ENCODE measurements around the gene ACER2. TPM values are rescaled to one million over a fixed set of nuclear protein-coding genes. Genes with fewer than 3 reads are reported as not detected.

The ACER2 gene
- total and polyA plus RNA-seq, 2 of the 8 experiments (the other 6 are each of a cell fraction or from before 2014, with no cell fraction given): 7.4 to 8.8 TPM

GRCh38 chr9:19386502-19387044, 22.2 kb upstream of the ACER2 start:
- Histone ChIP-seq H2BK12ac (ENCODE audit: low read depth, low read length) (no peak overlapping the region), H2BK20ac (ENCODE audit: low read length) (no peak overlapping the region), H4K91ac (replicated peaks; ENCODE audit: insufficient read length, low read length) (no peak overlapping the region), H2AK5ac (ENCODE audit: low read depth, low read length) (no peak overlapping the region), H3K36me3 (ENCODE audit: control insufficient read depth in 2 of 4, insufficient read depth in 4 of 4, low read length in 3 of 4) (no peaks in the 10 kb centered on the region), H3K27me3 (replicated peaks in 1 of 4; ENCODE audit: control insufficient read depth in 3 of 4, extremely low read depth in 1 of 4, insufficient read depth in 3 of 4, low read length in 3 of 4) (no peaks in the 10 kb centered on the region), H3K9ac (replicated peaks in 1 of 4; ENCODE audit: extremely low read depth in 1 of 4, low read depth in 3 of 4, low read length in 3 of 4) (no peak overlapping the region), H3K79me2 (ENCODE audit: control insufficient read depth in 1 of 2, insufficient read depth in 2 of 2, low read length in 2 of 2) (no peaks in the 10 kb centered on the region), H3K4me3 (ENCODE audit: extremely low read depth in 1 of 4, insufficient read depth in 2 of 4, low read depth in 3 of 4, low read length in 4 of 4) (no peak overlapping the region), H2BK5ac (ENCODE audit: low read depth, low read length) (no peak overlapping the region), H3K27ac (ENCODE audit: low read depth, low read length) (no peak overlapping the region), H3K4me2 (ENCODE audit: insufficient read depth in 1 of 2, low read depth in 2 of 2, low read length in 2 of 2) (no peak overlapping the region), H3K79me1 (ENCODE audit: low read depth, low read length) (no peaks in the 10 kb centered on the region), H4K8ac (ENCODE audit: extremely low read depth, insufficient read depth, low read length) (no peak overlapping the region), H3K56ac (replicated peaks; ENCODE audit: insufficient read length, low read depth, low read length) (no peak overlapping the region), H4K5ac (ENCODE audit: insufficient read length, low read depth, low read length) (no peak overlapping the region), H3K23me2 (ENCODE audit: low read depth, low read length) (no peaks in the 10 kb centered on the region; the same call in 1 of the 2 replicates), H3K4me1 (replicated peaks in 1 of 4; ENCODE audit: control insufficient read depth in 3 of 4, insufficient read depth in 4 of 4, low read length in 3 of 4) (no peaks in the 10 kb centered on the region), H3K14ac (ENCODE audit: insufficient read length) (no peak overlapping the region), H2BK15ac (ENCODE audit: low read length) (no peak overlapping the region), H3K4ac (replicated peaks; ENCODE audit: insufficient read length, low read depth, low read length) (no peak overlapping the region), H2BK120ac (replicated peaks; ENCODE audit: low read depth, low read length) (no peak overlapping the region), H3K23ac (ENCODE audit: insufficient read length) (no peak overlapping the region), H4K20me1 (replicated peaks in 1 of 2; ENCODE audit: control insufficient read depth in 1 of 2, insufficient read depth in 2 of 2, low read length in 2 of 2) (no peaks in the 10 kb centered on the region), H2AFZ (ENCODE audit: low read length) (no peak overlapping the region), H3K18ac (ENCODE audit: extremely low read depth, low read length) (no peak overlapping the region), H3K9me3 (ENCODE audit: insufficient read depth in 2 of 2, low read depth in 1 of 2, low read length in 1 of 2) (no peaks in the 10 kb centered on the region)
- FAIRE-seq (no peak), DNase-seq (ENCODE audit: low read depth in 1 of 2, low spot score in 2 of 2) (no peak)
- POLR2A ChIA-PET (ENCODE audit: partially characterized antibody): no interaction called here
- 87% methylated on average over 2 of the region's 2 CpGs; no CpG with 5 or more reads in 1 of the 2 experiments for WGBS, 2 experiments (ENCODE audit: extremely low coverage in 1 of 2, insufficient coverage in 1 of 2, insufficient read length in 1 of 2, insufficient replicate concordance in 2 of 2, low coverage in 1 of 2, low lambda C conversion rate in 2 of 2, missing lambda C conversion rate in 1 of 2)
- CTCF ChIA-PET (ENCODE audit: partially characterized antibody): interaction anchor here (0.6 kb wide), 1 partner anchor 60 kb away, joined by 3 read pairs; no protein-coding TSS in a partner anchor
- no peak for TF ChIP-seq CBX5 (IDR thresholded peaks at IDR 0.05; ENCODE audit: low read depth, low read length)
- TF ChIP-seq FOSL1 (IDR thresholded peaks at IDR 0.05; ENCODE audit: insufficient read depth, low read depth, low read length): no peak
- TF ChIP-seq, protein P1, sequence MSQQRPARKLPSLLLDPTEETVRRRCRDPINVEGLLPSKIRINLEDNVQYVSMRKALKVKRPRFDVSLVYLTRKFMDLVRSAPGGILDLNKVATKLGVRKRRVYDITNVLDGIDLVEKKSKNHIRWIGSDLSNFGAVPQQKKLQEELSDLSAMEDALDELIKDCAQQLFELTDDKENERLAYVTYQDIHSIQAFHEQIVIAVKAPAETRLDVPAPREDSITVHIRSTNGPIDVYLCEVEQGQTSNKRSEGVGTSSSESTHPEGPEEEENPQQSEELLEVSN (IDR thresholded peaks at IDR 0.05): no peak
- TF ChIP-seq BACH1 (IDR thresholded peaks at IDR 0.05; ENCODE audit: low read length): no peak
- TF ChIP-seq MAFK (IDR thresholded peaks at IDR 0.05; ENCODE audit: low read depth, low read length): no peak
- no peak for TF ChIP-seq YY1 (IDR thresholded peaks at IDR 0.05; ENCODE audit: low read depth, low read length)
- TF ChIP-seq TAF1 (IDR thresholded peaks at IDR 0.05; ENCODE audit: low read depth, low read length): no peak

All from H1 (cell line).